PC-3 (cell line): ENCODE measurements around the gene CYB5R3. TPM values are rescaled to one million over a fixed set of nuclear protein-coding genes. Genes with fewer than 3 reads are reported as not detected.

Experiments used
- ATAC-seq: fragments of 200-7000 bp; cut with Tn5 transposase; 2 replicates; pipeline ENCODE4 v1.9.1; 2020; ENCODE audit warnings: mild to moderate bottlenecking, moderate library complexity
- BruUV-seq: library from RNA; stranded (reverse); fragments of 400-500 nt; replicated peaks from 2 replicates; lab custom pipeline; 2021; lab: Mats Ljungman, UMichigan
- CTCF ChIA-PET: fragments of 300-600 bp; sonication (Branson Sonifier 250); formaldehyde crosslinking; loops from one replicate; lab custom pipeline; 2022; ENCODE audit warnings: antibody characterized with exemption; lab: Charles Lee
- POLR2A ChIA-PET: fragments of 300-600 bp; sonication (Branson Sonifier 250); formaldehyde crosslinking; loops from one replicate; lab custom pipeline; 2022; ENCODE audit warnings: antibody characterized with exemption; ENCODE audit not compliant: unreplicated experiment; lab: Charles Lee
- DNase-seq: peaks from one replicate; pipeline ENCODE4 v3.0.0-alpha.2; 2015
- H2AFZ ChIP-seq: fragments of 300-600 bp; sonication (generic); 2 replicates; pipeline ENCODE4 v1.6.0; 2016; ENCODE audit warnings: antibody characterized with exemption, low read length
- H3F3A ChIP-seq: fragments of 300-600 bp; sonication (generic); one replicate; pipeline ENCODE4 v1.6.0; 2017; ENCODE audit warnings: antibody characterized with exemption, low read length, control low read depth, mild to moderate bottlenecking; ENCODE audit not compliant: unreplicated experiment
- H3K27ac ChIP-seq: fragments of 300-600 bp; sonication (generic); 2 replicates; pipeline ENCODE4 v1.5.1; 2016; ENCODE audit warnings: mild to moderate bottlenecking, low read length
- H3K27me3 ChIP-seq: fragments of 300-600 bp; sonication (generic); 2 replicates; pipeline ENCODE4 v1.6.1; 2016; ENCODE audit warnings: low read length, mixed read lengths
- H3K36me3 ChIP-seq: fragments of 300-600 bp; sonication (generic); 2 replicates; pipeline ENCODE4 v1.6.1; 2016; ENCODE audit warnings: low read depth, mixed run types, low read length, mixed read lengths
- H3K4me1 ChIP-seq: fragments of 300-600 bp; sonication (generic); 2 replicates; pipeline ENCODE4 v1.5.1; 2016; ENCODE audit warnings: low read length; ENCODE audit not compliant: insufficient read depth
- H3K4me2 ChIP-seq: fragments of 300-600 bp; sonication (generic); 2 replicates; pipeline ENCODE4 v1.6.0; 2016; ENCODE audit warnings: low read length
- H3K4me3 ChIP-seq: fragments of 300-600 bp; sonication (generic); 2 replicates; pipeline ENCODE4 v1.5.1; 2016; ENCODE audit warnings: mild to moderate bottlenecking, low read length, mixed read lengths
- H3K79me2 ChIP-seq: fragments of 300-600 bp; sonication (generic); 2 replicates; pipeline ENCODE4 v1.6.1; 2017; ENCODE audit warnings: low read length, mixed read lengths
- H3K9ac ChIP-seq: fragments of 300-600 bp; sonication (generic); 2 replicates; pipeline ENCODE4 v1.6.0; 2016; ENCODE audit warnings: mild to moderate bottlenecking, low read length
- H3K9me2 ChIP-seq: fragments of 300-600 bp; sonication (generic); replicated peaks from 2 replicates; pipeline ENCODE4 v1.6.1; 2016; ENCODE audit warnings: mixed run types, low read length, mixed read lengths
- H3K9me3 ChIP-seq: fragments of 300-600 bp; sonication (generic); 2 replicates; pipeline ENCODE4 v1.6.1; 2016; ENCODE audit warnings: low read length, mixed read lengths
- H4K20me1 ChIP-seq: fragments of 300-600 bp; sonication (generic); 2 replicates; pipeline ENCODE4 v1.6.1; 2016; ENCODE audit warnings: low read length, mixed read lengths
- EZH2 ChIP-seq: fragments of 300-600 bp; sonication (generic); IDR thresholded peaks from one replicate; pipeline ENCODE4 v1.6.1; 2017; ENCODE audit warnings: antibody characterized with exemption, mild to moderate bottlenecking, low read length; ENCODE audit not compliant: unreplicated experiment
- EZH2phosphoT487 ChIP-seq: fragments of 300-600 bp; sonication (generic); IDR thresholded peaks from 2 replicates; pipeline ENCODE4 v1.6.1; 2018; ENCODE audit warnings: mild to moderate bottlenecking, antibody characterized with exemption, low read length, borderline replicate concordance
- intact Hi-C: fragments of 100-400 bp; cut with micrococcal nuclease; formaldehyde crosslinking; loops from 2 replicates; pipeline ENCODE4 v1.9.0; 2023
- total RNA-seq: library from RNA; depleted of rRNA; stranded (reverse); fragments of >200 nt; gene quantifications from 2 replicates; pipeline ENCODE4 v1.2.3, GENCODE V29; 2014
- TF ChIP-seq, protein P1 (sequence below): fragments of 300-600 bp; sonication (generic); conservative IDR thresholded peaks from 2 replicates; pipeline ENCODE4 v1.5.1; 2017; ENCODE audit warnings: antibody characterized with exemption, low read depth, mild to moderate bottlenecking, low read length

The CYB5R3 gene
- total RNA-seq, 1 experiment from 2014 or later, result 73.3 TPM

DNA sequence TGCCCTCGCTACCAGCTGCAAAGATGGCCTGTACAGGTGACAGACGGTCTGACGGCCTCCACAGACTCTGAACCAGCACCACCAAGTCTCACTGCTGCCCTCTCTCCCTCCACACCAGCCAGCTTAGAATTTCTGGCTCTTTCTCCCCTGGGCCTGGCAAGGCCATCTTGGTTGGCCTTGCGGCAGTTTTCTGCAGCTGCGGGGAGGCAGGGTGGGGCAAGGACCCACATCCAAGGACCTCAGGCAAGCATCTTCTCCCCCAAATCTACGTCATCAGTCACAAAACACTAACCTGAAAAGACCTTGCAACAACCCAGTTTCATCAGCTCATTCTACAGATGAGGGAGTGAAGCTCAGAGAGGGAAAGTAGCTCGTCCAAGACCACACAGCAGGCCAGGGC, 22.8 kb downstream of the CYB5R3 start:
- H3K9me2 ChIP-seq, result no peaks in the 10 kb centered on the region
- no peak overlapping the region for H3K27ac ChIP-seq
- TF ChIP-seq EZH2phosphoT487 (no peak), EZH2 (no peak)
- TF ChIP-seq, protein P1, sequence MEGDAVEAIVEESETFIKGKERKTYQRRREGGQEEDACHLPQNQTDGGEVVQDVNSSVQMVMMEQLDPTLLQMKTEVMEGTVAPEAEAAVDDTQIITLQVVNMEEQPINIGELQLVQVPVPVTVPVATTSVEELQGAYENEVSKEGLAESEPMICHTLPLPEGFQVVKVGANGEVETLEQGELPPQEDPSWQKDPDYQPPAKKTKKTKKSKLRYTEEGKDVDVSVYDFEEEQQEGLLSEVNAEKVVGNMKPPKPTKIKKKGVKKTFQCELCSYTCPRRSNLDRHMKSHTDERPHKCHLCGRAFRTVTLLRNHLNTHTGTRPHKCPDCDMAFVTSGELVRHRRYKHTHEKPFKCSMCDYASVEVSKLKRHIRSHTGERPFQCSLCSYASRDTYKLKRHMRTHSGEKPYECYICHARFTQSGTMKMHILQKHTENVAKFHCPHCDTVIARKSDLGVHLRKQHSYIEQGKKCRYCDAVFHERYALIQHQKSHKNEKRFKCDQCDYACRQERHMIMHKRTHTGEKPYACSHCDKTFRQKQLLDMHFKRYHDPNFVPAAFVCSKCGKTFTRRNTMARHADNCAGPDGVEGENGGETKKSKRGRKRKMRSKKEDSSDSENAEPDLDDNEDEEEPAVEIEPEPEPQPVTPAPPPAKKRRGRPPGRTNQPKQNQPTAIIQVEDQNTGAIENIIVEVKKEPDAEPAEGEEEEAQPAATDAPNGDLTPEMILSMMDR, result no peak
- no peak overlapping the region for H3K9ac ChIP-seq
- H3K4me3 ChIP-seq, result no peak overlapping the region
- H3K79me2 ChIP-seq, result no peaks in the 10 kb centered on the region
- DNase-seq (no peak), ATAC-seq (no peak)
- H3K4me1 ChIP-seq, result peaks cover 1% of the 10 kb centered on the region
- H3K4me2 ChIP-seq, result no peak overlapping the region
- no peaks in the 10 kb centered on the region for H3K9me3 ChIP-seq
- H3K36me3 ChIP-seq, result no peaks in the 10 kb centered on the region
- ChIA-PET POLR2A (no interaction called here), CTCF (no interaction called here)
- no peaks in the 10 kb centered on the region for H3K27me3 ChIP-seq
- no peak overlapping the region for H2AFZ ChIP-seq
- BruUV-seq, result no TSS peak
- no peaks in the 10 kb centered on the region for H3F3A ChIP-seq
- H4K20me1 ChIP-seq, result no peaks in the 10 kb centered on the region
- intact Hi-C loops, result no loop called here

DNA sequence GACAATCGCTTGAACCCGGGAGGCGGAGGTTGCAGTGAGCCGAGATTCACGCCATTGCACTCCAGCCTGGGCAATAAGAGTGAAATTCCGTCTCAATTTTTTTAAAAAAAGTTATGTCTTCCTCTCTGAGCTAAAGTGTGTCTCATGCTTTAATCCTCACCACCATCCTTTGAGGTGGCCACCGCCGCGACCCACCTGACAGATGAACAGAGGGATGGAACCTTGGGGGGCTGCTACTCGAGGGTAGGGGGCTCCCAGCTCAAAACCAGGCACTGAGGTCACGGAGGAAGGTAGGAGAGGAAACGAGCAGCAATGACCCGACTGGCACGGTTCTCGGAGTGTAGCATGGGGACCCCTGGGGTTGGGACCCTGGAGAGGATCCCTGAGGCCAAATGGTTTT, 23.8 kb downstream of the CYB5R3 start:
- BruUV-seq, result no TSS peak
- Histone ChIP-seq H3K4me2 (no peak overlapping the region), H2AFZ (no peak overlapping the region), H3K27ac (no peak overlapping the region), H3K9me2 (no peaks in the 10 kb centered on the region), H4K20me1 (no peaks in the 10 kb centered on the region), H3K9ac (no peak overlapping the region), H3K9me3 (no peaks in the 10 kb centered on the region), H3K36me3 (no peaks in the 10 kb centered on the region), H3K4me1 (peaks cover 10% of the 10 kb centered on the region), H3F3A (no peaks in the 10 kb centered on the region), H3K79me2 (no peaks in the 10 kb centered on the region), H3K27me3 (no peaks in the 10 kb centered on the region), H3K4me3 (no peak overlapping the region)
- intact Hi-C loops, result no loop called here
- ATAC-seq, result no peak
- CTCF ChIA-PET, result no interaction called here
- DNase-seq, result no peak
- TF ChIP-seq, protein P1, result no peak
- TF ChIP-seq EZH2 (no peak), EZH2phosphoT487 (no peak)
- POLR2A ChIA-PET, result no interaction called here

DNA sequence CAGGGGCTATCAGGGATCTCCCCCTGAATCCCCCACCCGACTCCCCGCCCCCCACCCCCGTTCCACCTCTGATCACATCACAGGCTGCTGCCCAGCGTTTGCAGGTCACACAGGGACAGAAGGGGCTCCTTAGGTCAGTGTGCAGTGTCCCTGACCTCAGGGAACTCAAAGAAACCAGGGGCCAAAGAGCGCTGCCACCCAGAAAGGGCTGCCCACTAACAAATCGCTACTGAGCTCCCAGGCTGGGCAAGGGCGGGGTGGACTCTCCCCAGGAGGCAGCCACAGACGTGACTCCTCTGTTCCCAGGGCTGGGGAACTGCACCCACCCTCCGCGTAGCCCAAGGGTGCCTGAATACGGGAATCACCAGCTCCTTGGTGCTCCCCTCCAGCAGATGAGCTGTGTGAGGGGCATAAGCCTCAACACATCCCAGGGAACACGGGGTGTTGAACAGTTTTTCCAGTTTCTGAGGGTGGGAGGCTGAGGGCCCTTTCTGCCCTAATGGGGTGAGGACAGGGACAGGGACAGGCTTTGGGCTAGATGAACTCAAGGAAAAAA, 24.6 kb downstream of the CYB5R3 start:
- Histone ChIP-seq H3K9me2 (no peaks in the 10 kb centered on the region), H3K27me3 (no peaks in the 10 kb centered on the region), H4K20me1 (no peaks in the 10 kb centered on the region), H3K4me1 (peaks cover 15% of the 10 kb centered on the region), H3K4me3 (no peak overlapping the region), H3K4me2 (no peak overlapping the region), H3F3A (no peaks in the 10 kb centered on the region), H3K79me2 (no peaks in the 10 kb centered on the region), H3K9ac (no peak overlapping the region), H2AFZ (no peak overlapping the region), H3K36me3 (no peaks in the 10 kb centered on the region), H3K27ac (no peak overlapping the region), H3K9me3 (no peaks in the 10 kb centered on the region)
- no peak for DNase-seq
- intact Hi-C loops, result no loop called here
- POLR2A ChIA-PET, result interaction anchor here (0.6 kb wide), 1 partner anchor 25 kb away, joined by 11 read pairs; no protein-coding TSS in a partner anchor
- TF ChIP-seq EZH2 (no peak), EZH2phosphoT487 (no peak)
- TF ChIP-seq, protein P1, result no peak
- BruUV-seq, result no TSS peak
- CTCF ChIA-PET, result no interaction called here
- ATAC-seq, result no peak
